ENCODE measurements around the gene PRR14L.
A peak's percentile ranks its signal among the peaks of the same experiment; 100 is the strongest.
"Not testable (repeated sequence)": the region's sequence is repeated elsewhere in the genome, so short reads cannot be mapped to it uniquely, and the experiment has no call there.

PRR14L gene

GRCh38 chr22:31680861-31681341 is 69.0 kb downstream of the PRR14L start:
- peaks cover 44% of the 10 kb centered on the region for H3K4me1 ChIP-seq (ENCODE audit: control insufficient read depth, insufficient read depth, low read length)

GRCh38 chr22:31678748-31679147 is 71.2 kb downstream of the PRR14L start:
- peaks cover 44% of the 10 kb centered on the region for H3K4me1 ChIP-seq (ENCODE audit: control insufficient read depth, insufficient read depth, low read length)
- H3K36me3 ChIP-seq (ENCODE audit: insufficient read depth, low read length) = peaks cover 18% of the 10 kb centered on the region
- H3K4me3 ChIP-seq (ENCODE audit: low read length) = no peak overlapping the region
- no peak overlapping the region for H3K4me2 ChIP-seq (ENCODE audit: low read length)
- no peaks in the 10 kb centered on the region for H3K9me3 ChIP-seq (replicated peaks; ENCODE audit: low read length)
- no peak overlapping the region for H3K9ac ChIP-seq (ENCODE audit: low read depth, low read length)
- no peaks in the 10 kb centered on the region for H3K27me3 ChIP-seq (ENCODE audit: control insufficient read depth, insufficient read depth, low read length)

More at GRCh38 chr22:31680861-31681341, 69.0 kb downstream of the PRR14L start:
- H3K27me3 ChIP-seq (ENCODE audit: control insufficient read depth, insufficient read depth, low read length) = no peaks in the 10 kb centered on the region
- H3K4me2 ChIP-seq (ENCODE audit: low read length) = peak overlapping the region; percentile 64
- no peaks in the 10 kb centered on the region for H3K9me3 ChIP-seq (replicated peaks; ENCODE audit: low read length)
- peak overlapping the region; percentile 63 for H3K9ac ChIP-seq (ENCODE audit: low read depth, low read length)
- H3K4me3 ChIP-seq (ENCODE audit: low read length) = peak overlapping the region; percentile 38
- H3K36me3 ChIP-seq (ENCODE audit: insufficient read depth, low read length) = peaks cover 39% of the 10 kb centered on the region

GRCh38 chr22:31676700-31677099 is 73.2 kb downstream of the PRR14L start:
- Histone ChIP-seq H3K27me3 (ENCODE audit: control insufficient read depth, insufficient read depth, low read length) (no peaks in the 10 kb centered on the region), H3K4me2 (ENCODE audit: low read length) (peak overlapping the region; percentile 88), H3K4me1 (ENCODE audit: control insufficient read depth, insufficient read depth, low read length) (peaks cover 26% of the 10 kb centered on the region), H3K9ac (ENCODE audit: low read depth, low read length) (peak overlapping the region; percentile 62), H3K36me3 (ENCODE audit: insufficient read depth, low read length) (no peaks in the 10 kb centered on the region), H3K4me3 (ENCODE audit: low read length) (peak overlapping the region; percentile 63), H3K9me3 (replicated peaks; ENCODE audit: low read length) (no peaks in the 10 kb centered on the region)

- not testable (repeated sequence) for H3K9me3 ChIP-seq (replicated peaks; ENCODE audit: low read length); H3K4me2 ChIP-seq (ENCODE audit: low read length); H3K27me3 ChIP-seq (ENCODE audit: control insufficient read depth, insufficient read depth, low read length); H3K4me1 ChIP-seq (ENCODE audit: control insufficient read depth, insufficient read depth, low read length); H3K36me3 ChIP-seq (ENCODE audit: insufficient read depth, low read length); H3K4me3 ChIP-seq (ENCODE audit: low read length); H3K9ac ChIP-seq (ENCODE audit: low read depth, low read length)
Measured at GRCh38 chr22:31674219-31674618, 75.7 kb downstream of the PRR14L start.

- not testable (repeated sequence) for H3K27me3 ChIP-seq (ENCODE audit: control insufficient read depth, insufficient read depth, low read length); H3K36me3 ChIP-seq (ENCODE audit: insufficient read depth, low read length); H3K9ac ChIP-seq (ENCODE audit: low read depth, low read length); H3K4me2 ChIP-seq (ENCODE audit: low read length); H3K4me1 ChIP-seq (ENCODE audit: control insufficient read depth, insufficient read depth, low read length); H3K4me3 ChIP-seq (ENCODE audit: low read length); H3K9me3 ChIP-seq (replicated peaks; ENCODE audit: low read length)
Measured at GRCh38 chr22:31668849-31669248, 81.1 kb downstream of the PRR14L start.

GRCh38 chr22:31662668-31663037 is 87.3 kb downstream of the PRR14L start:
- Histone ChIP-seq H3K9ac (ENCODE audit: low read depth, low read length) (peak overlapping the region; percentile 86), H3K4me3 (ENCODE audit: low read length) (peak overlapping the region; percentile 94), H3K36me3 (ENCODE audit: insufficient read depth, low read length) (no peaks in the 10 kb centered on the region), H3K4me2 (ENCODE audit: low read length) (peak overlapping the region; percentile 80), H3K4me1 (ENCODE audit: control insufficient read depth, insufficient read depth, low read length) (peaks cover 20% of the 10 kb centered on the region), H3K27me3 (ENCODE audit: control insufficient read depth, insufficient read depth, low read length) (no peaks in the 10 kb centered on the region), H3K9me3 (replicated peaks; ENCODE audit: low read length) (no peaks in the 10 kb centered on the region)

- Histone ChIP-seq H3K36me3 (ENCODE audit: insufficient read depth, low read length) (no peaks in the 10 kb centered on the region), H3K4me2 (ENCODE audit: low read length) (peak within 1 kb of the TSS; percentile 80), H3K4me1 (ENCODE audit: control insufficient read depth, insufficient read depth, low read length) (peaks cover 20% of the 10 kb centered on the region), H3K9me3 (replicated peaks; ENCODE audit: low read length) (no peaks in the 10 kb centered on the region), H3K4me3 (ENCODE audit: low read length) (peak within 1 kb of the TSS; percentile 94), H3K27me3 (ENCODE audit: control insufficient read depth, insufficient read depth, low read length) (no peaks in the 10 kb centered on the region), H3K9ac (ENCODE audit: low read depth, low read length) (peak within 1 kb of the TSS; percentile 86)
Measured at GRCh38 chr22:31661851-31662667, 87.9 kb downstream of the PRR14L start, which contains the start of gene PISD. PISD (minus strand) TSS chr22:31662215; CDS start chr22:31662208, 7 bp downstream.

- Histone ChIP-seq H3K4me1 (ENCODE audit: control insufficient read depth, insufficient read depth, low read length) (peaks cover 20% of the 10 kb centered on the region), H3K4me2 (ENCODE audit: low read length) (peak overlapping the region; percentile 80), H3K4me3 (ENCODE audit: low read length) (peak overlapping the region; percentile 94), H3K9ac (ENCODE audit: low read depth, low read length) (peak overlapping the region; percentile 86)
- not testable (repeated sequence) for H3K36me3 ChIP-seq (ENCODE audit: insufficient read depth, low read length); H3K27me3 ChIP-seq (ENCODE audit: control insufficient read depth, insufficient read depth, low read length); H3K9me3 ChIP-seq (replicated peaks; ENCODE audit: low read length)
Measured at GRCh38 chr22:31660860-31661341, 89.0 kb downstream of the PRR14L start.

GRCh38 chr22:31659246-31659645 is 90.7 kb downstream of the PRR14L start:
- Histone ChIP-seq H3K27me3 (ENCODE audit: control insufficient read depth, insufficient read depth, low read length) (no peaks in the 10 kb centered on the region), H3K9me3 (replicated peaks; ENCODE audit: low read length) (no peaks in the 10 kb centered on the region), H3K4me2 (ENCODE audit: low read length) (no peak overlapping the region), H3K36me3 (ENCODE audit: insufficient read depth, low read length) (no peaks in the 10 kb centered on the region), H3K4me1 (ENCODE audit: control insufficient read depth, insufficient read depth, low read length) (peaks cover 20% of the 10 kb centered on the region), H3K4me3 (ENCODE audit: low read length) (no peak overlapping the region), H3K9ac (ENCODE audit: low read depth, low read length) (no peak overlapping the region)

GRCh38 chr22:31654408-31654807 is 95.5 kb downstream of the PRR14L start:
- H3K27me3 ChIP-seq (ENCODE audit: control insufficient read depth, insufficient read depth, low read length) = no peaks in the 10 kb centered on the region
- no peaks in the 10 kb centered on the region for H3K36me3 ChIP-seq (ENCODE audit: insufficient read depth, low read length)
- H3K4me3 ChIP-seq (ENCODE audit: low read length) = no peak overlapping the region
- H3K9me3 ChIP-seq (replicated peaks; ENCODE audit: low read length) = no peaks in the 10 kb centered on the region
- H3K4me1 ChIP-seq (ENCODE audit: control insufficient read depth, insufficient read depth, low read length) = peaks cover 16% of the 10 kb centered on the region
- no peak overlapping the region for H3K9ac ChIP-seq (ENCODE audit: low read depth, low read length)
- H3K4me2 ChIP-seq (ENCODE audit: low read length) = no peak overlapping the region

- no peaks in the 10 kb centered on the region for H3K9me3 ChIP-seq (replicated peaks; ENCODE audit: low read length)
- peaks cover 3% of the 10 kb centered on the region for H3K36me3 ChIP-seq (ENCODE audit: insufficient read depth, low read length)
- no peaks in the 10 kb centered on the region for H3K27me3 ChIP-seq (ENCODE audit: control insufficient read depth, insufficient read depth, low read length)
- H3K4me3 ChIP-seq (ENCODE audit: low read length) = no peak overlapping the region
- H3K4me1 ChIP-seq (ENCODE audit: control insufficient read depth, insufficient read depth, low read length) = peaks cover 12% of the 10 kb centered on the region
- no peak overlapping the region for H3K4me2 ChIP-seq (ENCODE audit: low read length)
- H3K9ac ChIP-seq (ENCODE audit: low read depth, low read length) = no peak overlapping the region
Measured at GRCh38 chr22:31653944-31654343, 96.0 kb downstream of the PRR14L start.

Data from skeletal muscle satellite cell (primary cell).